ENCODE measurements around the gene TNFRSF9. TPM values are rescaled to one million over a fixed set of nuclear protein-coding genes. Genes with fewer than 3 reads are reported as not detected.

The TNFRSF9 gene
- polyA plus RNA-seq, 1 donor (not counting 4 experiments of a cell fraction or from before 2014, with no cell fraction given), result not detected

- FAIRE-seq, result no peak
Observed at GRCh38 chr1:7940034-7940433, 605 bp downstream of the TNFRSF9 start.

GRCh38 chr1:7938070-7938469, 2.6 kb downstream of the TNFRSF9 start:
- H3K9me1 ChIP-seq (ENCODE audit: control insufficient read depth, extremely low read depth, insufficient read depth, low read length), result no peaks in the 10 kb centered on the region
- no peak for DNase-seq (ENCODE audit: low read depth, low spot score)
- dilution Hi-C loops (cut with MboI; ENCODE audit: extremely low pct_ligation_motif_present, low sequenced_read_pairs), result no loop called here
- no peak overlapping the region for H3K4me2 ChIP-seq (ENCODE audit: control insufficient read depth, extremely low read depth, insufficient read depth, low read depth, low read length)
- no peak overlapping the region for H3K27ac ChIP-seq (ENCODE audit: control insufficient read depth, insufficient read depth, low read length)
- H3K27me3 ChIP-seq (ENCODE audit: control insufficient read depth, extremely low read depth, insufficient read depth, low read length), result peaks cover 25% of the 10 kb centered on the region
- no peak overlapping the region for H3K4me3 ChIP-seq (ENCODE audit: control insufficient read depth in 2 of 3, extremely low read depth in 1 of 3, insufficient read depth in 2 of 3, low read depth in 1 of 3, low read length in 3 of 3)
- TF ChIP-seq CTCF (optimal IDR thresholded peaks at IDR 0.05 in 1 of 3, IDR thresholded peaks at IDR 0.05 in 1 of 3, conservative IDR thresholded peaks at IDR 0.05 in 1 of 3; ENCODE audit: extremely low read depth in 1 of 3, insufficient read depth in 2 of 3, low read length in 3 of 3), result no peak
- TF ChIP-seq EZH2 (IDR thresholded peaks at IDR 0.05; ENCODE audit: low read length), result no peak
- FAIRE-seq, result no peak
- no peaks in the 10 kb centered on the region for H3K9me3 ChIP-seq (ENCODE audit: control insufficient read depth, low read depth, low read length)
- H3K79me2 ChIP-seq (ENCODE audit: control insufficient read depth, insufficient read depth, low read length), result no peaks in the 10 kb centered on the region
- H4K20me1 ChIP-seq (ENCODE audit: control insufficient read depth, extremely low read depth, insufficient read depth, low read length), result no peaks in the 10 kb centered on the region
- H2AFZ ChIP-seq (ENCODE audit: control insufficient read depth, low read length), result no peak overlapping the region
- peaks cover 2% of the 10 kb centered on the region for H3K4me1 ChIP-seq (ENCODE audit: control insufficient read depth, extremely low read depth, insufficient read depth, low read length)
- H3K36me3 ChIP-seq (ENCODE audit: control insufficient read depth in 2 of 2, extremely low read depth in 1 of 2, insufficient read depth in 2 of 2, low read length in 2 of 2), result no peaks in the 10 kb centered on the region
- no peak overlapping the region for H3K9ac ChIP-seq (ENCODE audit: control insufficient read depth, extremely low read depth, insufficient read depth, low read length)

More at GRCh38 chr1:7940034-7940433, 605 bp downstream of the TNFRSF9 start:
- no peak overlapping the region for H3K4me3 ChIP-seq (ENCODE audit: control insufficient read depth in 2 of 3, extremely low read depth in 1 of 3, insufficient read depth in 2 of 3, low read depth in 1 of 3, low read length in 3 of 3)
- DNase-seq (ENCODE audit: low read depth, low spot score), result no peak
- H3K79me2 ChIP-seq (ENCODE audit: control insufficient read depth, insufficient read depth, low read length), result no peaks in the 10 kb centered on the region
- H3K4me2 ChIP-seq (ENCODE audit: control insufficient read depth, extremely low read depth, insufficient read depth, low read depth, low read length), result no peak overlapping the region
- no peak overlapping the region for H3K9ac ChIP-seq (ENCODE audit: control insufficient read depth, extremely low read depth, insufficient read depth, low read length)
- H3K4me1 ChIP-seq (ENCODE audit: control insufficient read depth, extremely low read depth, insufficient read depth, low read length), result peaks cover 2% of the 10 kb centered on the region
- no peaks in the 10 kb centered on the region for H4K20me1 ChIP-seq (ENCODE audit: control insufficient read depth, extremely low read depth, insufficient read depth, low read length)
- H3K36me3 ChIP-seq (ENCODE audit: control insufficient read depth in 2 of 2, extremely low read depth in 1 of 2, insufficient read depth in 2 of 2, low read length in 2 of 2), result no peaks in the 10 kb centered on the region
- dilution Hi-C loops (cut with MboI; ENCODE audit: extremely low pct_ligation_motif_present, low sequenced_read_pairs), result no loop called here
- H3K27me3 ChIP-seq (ENCODE audit: control insufficient read depth, extremely low read depth, insufficient read depth, low read length), result peaks cover 26% of the 10 kb centered on the region
- TF ChIP-seq EZH2 (IDR thresholded peaks at IDR 0.05; ENCODE audit: low read length), result no peak
- no peak overlapping the region for H3K27ac ChIP-seq (ENCODE audit: control insufficient read depth, insufficient read depth, low read length)
- no peaks in the 10 kb centered on the region for H3K9me3 ChIP-seq (ENCODE audit: control insufficient read depth, low read depth, low read length)
- H2AFZ ChIP-seq (ENCODE audit: control insufficient read depth, low read length), result no peak overlapping the region
- no peaks in the 10 kb centered on the region for H3K9me1 ChIP-seq (ENCODE audit: control insufficient read depth, extremely low read depth, insufficient read depth, low read length)

- TF ChIP-seq EZH2 (IDR thresholded peaks at IDR 0.05; ENCODE audit: low read length) (no peak), CTCF (optimal IDR thresholded peaks at IDR 0.05 in 1 of 3, IDR thresholded peaks at IDR 0.05 in 1 of 3, conservative IDR thresholded peaks at IDR 0.05 in 1 of 3; ENCODE audit: extremely low read depth in 1 of 3, insufficient read depth in 2 of 3, low read length in 3 of 3) (no peak)
- no peak overlapping the region for H3K4me2 ChIP-seq (ENCODE audit: control insufficient read depth, extremely low read depth, insufficient read depth, low read depth, low read length)
- no peak overlapping the region for H3K4me3 ChIP-seq (ENCODE audit: control insufficient read depth in 2 of 3, extremely low read depth in 1 of 3, insufficient read depth in 2 of 3, low read depth in 1 of 3, low read length in 3 of 3)
- H3K4me1 ChIP-seq (ENCODE audit: control insufficient read depth, extremely low read depth, insufficient read depth, low read length), result no peaks in the 10 kb centered on the region
- no peaks in the 10 kb centered on the region for H3K79me2 ChIP-seq (ENCODE audit: control insufficient read depth, insufficient read depth, low read length)
- H3K9me3 ChIP-seq (ENCODE audit: control insufficient read depth, low read depth, low read length), result no peaks in the 10 kb centered on the region
- H3K9ac ChIP-seq (ENCODE audit: control insufficient read depth, extremely low read depth, insufficient read depth, low read length), result no peak overlapping the region
- FAIRE-seq (no peak), DNase-seq (ENCODE audit: low read depth, low spot score) (no peak)
- H3K27ac ChIP-seq (ENCODE audit: control insufficient read depth, insufficient read depth, low read length), result no peak overlapping the region
- no peaks in the 10 kb centered on the region for H4K20me1 ChIP-seq (ENCODE audit: control insufficient read depth, extremely low read depth, insufficient read depth, low read length)
- dilution Hi-C loops (cut with MboI; ENCODE audit: extremely low pct_ligation_motif_present, low sequenced_read_pairs), result no loop called here
- H3K27me3 ChIP-seq (ENCODE audit: control insufficient read depth, extremely low read depth, insufficient read depth, low read length), result peaks cover 10% of the 10 kb centered on the region
- no peaks in the 10 kb centered on the region for H3K9me1 ChIP-seq (ENCODE audit: control insufficient read depth, extremely low read depth, insufficient read depth, low read length)
- no peak overlapping the region for H2AFZ ChIP-seq (ENCODE audit: control insufficient read depth, low read length)
- no peaks in the 10 kb centered on the region for H3K36me3 ChIP-seq (ENCODE audit: control insufficient read depth in 2 of 2, extremely low read depth in 1 of 2, insufficient read depth in 2 of 2, low read length in 2 of 2)
Observed at GRCh38 chr1:7932524-7933138, 8.0 kb downstream of the TNFRSF9 start.

Data from keratinocyte (primary cell).